Endothelial cell of umbilical vein (primary cell): ENCODE measurements around the gene TXNL4B. TPM values are rescaled to one million over a fixed set of nuclear protein-coding genes. Genes with fewer than 3 reads are reported as not detected.

Experiments
- BruUV-seq: library from RNA; stranded (reverse); fragments of 400-500 nt; replicated peaks from 2 replicates; lab custom pipeline; 2021; lab: Mats Ljungman, UMichigan
- CTCF ChIA-PET: fragments of 300-600, 350-600 bp; sonication (Branson Sonifier 250); formaldehyde crosslinking; loops from one replicate; lab custom pipeline; 2021; ENCODE audit warnings: antibody characterized with exemption, inconsistent platforms; lab: Charles Lee
- POLR2A ChIA-PET: fragments of 300-600, 350-600 bp; sonication (Branson Sonifier 250); formaldehyde crosslinking; loops from one replicate; lab custom pipeline; 2021; ENCODE audit warnings: antibody characterized with exemption, inconsistent platforms; lab: Charles Lee
- DNase-seq: peaks from one replicate; pipeline ENCODE4 v3.0.0-alpha.2; 2011; ENCODE audit warnings: low read depth, low spot score
- FAIRE-seq: peaks from 2 replicates; lab custom pipeline; 2011; peaks lifted over from hg19 to GRCh38; lab: Jason Lieb, UNC
- H2AFZ ChIP-seq: 2 replicates; pipeline ENCODE4 v1.6.0; 2012; ENCODE audit warnings: low read depth, low read length, control low read depth, inconsistent platforms
- H3K27ac ChIP-seq: 2 replicates; pipeline ENCODE4 v1.5.1; 2011; ENCODE audit warnings: low read depth, mild to moderate bottlenecking, control low read depth, low read length, moderate library complexity; ENCODE audit not compliant: insufficient read depth
- H3K27me3 ChIP-seq, 2 experiments: 2 replicates each; pipeline versions ENCODE4 v1.6.0 to v1.6.1; 2011; ENCODE audit warnings: low read length in 2 of 2, mixed read lengths in 1 of 2; ENCODE audit not compliant: control insufficient read depth in 2 of 2, insufficient read depth in 2 of 2
- H3K36me3 ChIP-seq, 2 experiments: 2 replicates in 1 of 2; 3 replicates in 1 of 2; pipeline ENCODE4 v1.5.1; 2011; ENCODE audit warnings: low read length in 2 of 2, mild to moderate bottlenecking in 1 of 2, moderate library complexity in 1 of 2; ENCODE audit not compliant: control insufficient read depth in 2 of 2, insufficient read depth in 2 of 2; ENCODE audit errors: extremely low read depth in 1 of 2
- H3K4me1 ChIP-seq: 3 replicates; pipeline ENCODE4 v1.5.1; 2011; ENCODE audit warnings: mild to moderate bottlenecking, low read length; ENCODE audit not compliant: control insufficient read depth, insufficient read depth; ENCODE audit errors: extremely low read depth
- H3K4me2 ChIP-seq: 2 replicates; pipeline ENCODE4 v1.6.1; 2011; ENCODE audit warnings: low read length, control low read depth, mixed read lengths; ENCODE audit not compliant: insufficient read depth
- H3K4me3 ChIP-seq, 3 experiments: fragments of 200-600 bp in 1 of 3; sonication (generic), shearing (Covaris generic) in 1 of 3; replicated peaks in 1 of 3; 2 replicates each; pipeline ENCODE4 v1.5.1; 2011 to 2016; ENCODE audit warnings: control low read depth in 3 of 3, low read length in 3 of 3, mild to moderate bottlenecking in 2 of 3, inconsistent platforms in 1 of 3, low read depth in 1 of 3, moderate library complexity in 1 of 3; ENCODE audit not compliant: insufficient read depth in 1 of 3
- H3K79me2 ChIP-seq: 2 replicates; pipeline ENCODE4 v1.6.0; 2012; ENCODE audit warnings: low read length, inconsistent platforms; ENCODE audit not compliant: control insufficient read depth, insufficient read depth
- H3K9ac ChIP-seq: replicated peaks from 2 replicates; pipeline ENCODE3; 2011; ENCODE audit warnings: low read length, control low read depth; ENCODE audit not compliant: insufficient read depth; ENCODE audit errors: extremely low read depth
- H3K9me1 ChIP-seq: replicated peaks from 3 replicates; pipeline ENCODE4 v1.6.0; 2011; ENCODE audit warnings: mild to moderate bottlenecking, low read length; ENCODE audit not compliant: control insufficient read depth, insufficient read depth; ENCODE audit errors: extremely low read depth
- H3K9me3 ChIP-seq: replicated peaks from 2 replicates; pipeline ENCODE4 v1.5.1; 2012; ENCODE audit warnings: low read length, inconsistent platforms; ENCODE audit not compliant: control insufficient read depth, insufficient read depth
- H4K20me1 ChIP-seq: replicated peaks from 2 replicates; pipeline ENCODE3; 2011; ENCODE audit warnings: mild to moderate bottlenecking, low read length; ENCODE audit not compliant: control insufficient read depth, insufficient read depth; ENCODE audit errors: extremely low read depth
- CTCF ChIP-seq, 2 donors: IDR thresholded peaks; 1 replicate in 1 of 2; 2 replicates in 1 of 2; pipeline ENCODE4 v1.5.1; 2011; ENCODE audit warnings: low read length in 2 of 2, mild to moderate bottlenecking in 2 of 2, moderate library complexity in 2 of 2, control low read depth in 1 of 2, inconsistent platforms in 1 of 2, low read depth in 1 of 2; ENCODE audit not compliant: insufficient read depth in 1 of 2; ENCODE audit errors: extremely low read depth in 1 of 2
- EZH2 ChIP-seq: IDR thresholded peaks from 2 replicates; pipeline ENCODE4 v1.6.1; 2012; ENCODE audit warnings: borderline replicate concordance, low read depth, mild to moderate bottlenecking, moderate library complexity, low read length, inconsistent platforms; ENCODE audit not compliant: severe bottlenecking
- FOS ChIP-seq: IDR thresholded peaks from 2 replicates; pipeline ENCODE4 v1.6.1; 2011; ENCODE audit warnings: mild to moderate bottlenecking, low read length, moderate library complexity, borderline replicate concordance; ENCODE audit not compliant: insufficient read depth
- GATA2 ChIP-seq: IDR thresholded peaks from 2 replicates; pipeline ENCODE4 v1.7.0; 2011; ENCODE audit warnings: low read depth, mild to moderate bottlenecking, moderate library complexity, mixed read lengths, low read length; ENCODE audit not compliant: insufficient read length, insufficient read depth
- JUN ChIP-seq: IDR thresholded peaks from 2 replicates; pipeline ENCODE4 v1.6.1; 2011; ENCODE audit warnings: borderline replicate concordance, low read depth; ENCODE audit not compliant: insufficient read length, insufficient read depth
- MAX ChIP-seq: IDR thresholded peaks from 2 replicates; pipeline ENCODE4 v1.6.1; 2011; ENCODE audit not compliant: insufficient read depth, insufficient read length
- MYC ChIP-seq: IDR thresholded peaks from one replicate; pipeline ENCODE4 v1.6.1; 2011; ENCODE audit warnings: mild to moderate bottlenecking, low read depth, low read length
- POLR2A ChIP-seq: IDR thresholded peaks from 2 replicates; pipeline ENCODE4 v1.6.1; 2012; ENCODE audit warnings: low read depth, mild to moderate bottlenecking, control low read depth, low read length
- POLR2AphosphoS5 ChIP-seq: IDR thresholded peaks from 2 replicates; pipeline ENCODE4 v1.6.1; 2012; ENCODE audit warnings: low read depth, mild to moderate bottlenecking, control low read depth, low read length, moderate library complexity; ENCODE audit not compliant: insufficient read depth
- dilution Hi-C: fragments of 300-500 bp; cut with MboI; formaldehyde crosslinking; loops from one replicate; pipeline ENCODE4 v1.15.0; 2019; ENCODE audit warnings: low sequenced_read_pairs; ENCODE audit not compliant: extremely low pct_ligation_motif_present
- intact Hi-C: fragments of 100-400 bp; cut with micrococcal nuclease; formaldehyde crosslinking; loops from one replicate; pipeline ENCODE4 v1.10.0; 2022
- polyA plus RNA-seq, 4 experiments: library from polyadenylated mRNA; depleted of rRNA in 3 of 4; stranded (reverse) in 3 of 4; unstranded in 1 of 4; fragments of >200 nt; gene quantifications; 2 replicates each; pipeline versions ENCODE4 v1.2.1 to v1.2.3, GENCODE V29; 2011 to 2012; ENCODE audit warnings: missing spikeins in 1 of 4
- total RNA-seq: library from RNA; stranded (reverse); gene quantifications from 2 replicates; pipeline ENCODE4 v1.2.3, GENCODE V29; 2021

The TXNL4B gene
- total and polyA plus RNA-seq, 2 donors (not counting 3 experiments of a cell fraction or from before 2014, with no cell fraction given): 10.0 to 12.7 TPM

- Histone ChIP-seq H3K27ac (no peak overlapping the region), H3K4me2 (no peak overlapping the region), H3K9me3 (no peaks in the 10 kb centered on the region), H3K27me3 (no peaks in the 10 kb centered on the region), H3K9ac (no peak overlapping the region), H3K4me3 (no peak overlapping the region), H3K79me2 (no peaks in the 10 kb centered on the region), H3K4me1 (no peaks in the 10 kb centered on the region), H2AFZ (no peak overlapping the region), H3K36me3 (peaks cover 10 to 11% of the 10 kb centered on the region in 2 experiments), H4K20me1 (no peaks in the 10 kb centered on the region), H3K9me1 (no peaks in the 10 kb centered on the region)
- POLR2A ChIA-PET: no interaction called here
- BruUV-seq: no TSS peak
- intact Hi-C loops: no loop called here
- TF ChIP-seq POLR2AphosphoS5 (no peak), MAX (no peak), EZH2 (no peak), POLR2A (no peak), FOS (no peak), JUN (no peak), MYC (no peak), GATA2 (no peak), CTCF (IDR thresholded peaks at IDR 0.05; ENCODE audit: extremely low read depth in 1 of 2, insufficient read depth in 1 of 2, low read depth in 1 of 2, low read length in 2 of 2) (no peak)
- CTCF ChIA-PET: interaction anchor here (1.8 kb wide), 1 partner anchor 18 kb away, joined by 5 read pairs; no protein-coding TSS in a partner anchor
- dilution Hi-C loops: no loop called here
- FAIRE-seq: no peak
- DNase-seq: no peak
Measured at GRCh38 chr16:72084445-72084844, 9.0 kb downstream of the TXNL4B start.
